SK-N-SH (cell line): ENCODE measurements around the gene TMCC3. TPM values are rescaled to one million over a fixed set of nuclear protein-coding genes. Genes with fewer than 3 reads are reported as not detected.

ENCODE experiments used
- CTCF ChIA-PET: fragments of 300-600, 350-600 bp; formaldehyde crosslinking; extraction: SDS; loops from one replicate; lab custom pipeline; 2021; lab: Yijun Ruan, JAX
- POLR2A ChIA-PET: fragments of 350-600 bp; sonication (Branson Sonifier 250); formaldehyde crosslinking; extraction: SDS; loops from one replicate; lab custom pipeline; 2020; ENCODE audit warnings: antibody characterized with exemption, inconsistent platforms; lab: Yijun Ruan, JAX
- DNase-seq: peaks from one replicate; pipeline ENCODE4 v3.0.0; 2012
- H2AFZ ChIP-seq: fragments of 200-600 bp; sonication (generic); 2 replicates; pipeline ENCODE4 v1.8.1; 2016; ENCODE audit warnings: antibody characterized with exemption, mild to moderate bottlenecking, low read depth
- H3F3A ChIP-seq: fragments of 200-600 bp; sonication (generic); replicated peaks from 2 replicates; pipeline ENCODE3; 2016; ENCODE audit warnings: antibody characterized with exemption, mild to moderate bottlenecking; ENCODE audit not compliant: insufficient read depth
- H3K27ac ChIP-seq, 2 experiments: fragments of 200-500 bp in 1 of 2; fragments of 200-600 bp in 1 of 2; sonication (Bioruptor generic) in 1 of 2; sonication (generic), shearing (Covaris generic) in 1 of 2; 2 replicates each; pipeline versions ENCODE4 v1.5.1 to v1.6.1; 2014 to 2016; ENCODE audit warnings: low read depth in 2 of 2, inconsistent platforms in 1 of 2, low read length in 1 of 2, mild to moderate bottlenecking in 1 of 2, mixed read lengths in 1 of 2
- H3K27me3 ChIP-seq: fragments of 200-600 bp; sonication (generic), shearing (Covaris generic); 2 replicates; pipeline ENCODE4 v1.6.1; 2016; ENCODE audit warnings: mixed run types; ENCODE audit not compliant: insufficient read depth
- H3K36me3 ChIP-seq, 2 experiments: fragments of 200-500 bp in 1 of 2; fragments of 200-600 bp in 1 of 2; sonication (Bioruptor generic) in 1 of 2; sonication (generic) in 1 of 2; replicated peaks in 1 of 2; 2 replicates each; pipeline versions ENCODE3 to v1.5.1; 2014 to 2016; ENCODE audit warnings: low read length in 1 of 2, mild to moderate bottlenecking in 1 of 2; ENCODE audit not compliant: insufficient read depth in 2 of 2, control insufficient read depth in 1 of 2
- H3K4me1 ChIP-seq, 2 experiments: fragments of 200-500 bp in 1 of 2; fragments of 200-600 bp in 1 of 2; sonication (Bioruptor generic) in 1 of 2; sonication (generic), shearing (Covaris generic) in 1 of 2; 2 replicates each; pipeline versions ENCODE4 v1.5.1 to v1.6.1; 2014 to 2016; ENCODE audit warnings: low read depth in 1 of 2, low read length in 1 of 2, mixed run types in 1 of 2; ENCODE audit not compliant: insufficient read depth in 2 of 2, control insufficient read depth in 1 of 2
- H3K4me2 ChIP-seq: fragments of 200-600 bp; sonication (generic), shearing (Covaris generic); 2 replicates; pipeline ENCODE4 v1.6.1; 2017; ENCODE audit warnings: mixed run types
- H3K4me3 ChIP-seq, 2 experiments: fragments of 200-500 bp in 1 of 2; fragments of 200-600 bp in 1 of 2; sonication (Bioruptor generic) in 1 of 2; sonication (generic), shearing (Covaris generic) in 1 of 2; 2 replicates each; pipeline versions ENCODE4 v1.5.1 to v1.8.1; 2014 to 2016; ENCODE audit warnings: low read depth in 2 of 2, inconsistent platforms in 1 of 2, low read length in 1 of 2, mild to moderate bottlenecking in 1 of 2, mixed read lengths in 1 of 2, moderate library complexity in 1 of 2
- H3K79me2 ChIP-seq: fragments of 200-600 bp; sonication (generic); 2 replicates; pipeline ENCODE4 v1.8.1; 2017; ENCODE audit warnings: mild to moderate bottlenecking; ENCODE audit not compliant: insufficient read depth
- H3K9ac ChIP-seq: fragments of 200-600 bp; sonication (generic); 2 replicates; pipeline ENCODE4 v1.6.1; 2017; ENCODE audit warnings: mixed run types
- H3K9me2 ChIP-seq: fragments of 200-600 bp; sonication (generic); 2 replicates; pipeline ENCODE4 v1.6.1; 2017; ENCODE audit warnings: mixed run types
- H3K9me3 ChIP-seq: fragments of 200-600 bp; sonication (generic); 2 replicates; pipeline ENCODE4 v1.6.1; 2017; ENCODE audit warnings: mixed run types, mild to moderate bottlenecking, moderate library complexity
- H4K20me1 ChIP-seq: fragments of 200-600 bp; sonication (generic); 2 replicates; pipeline ENCODE4 v1.6.1; 2017; ENCODE audit warnings: mild to moderate bottlenecking, mixed run types; ENCODE audit not compliant: insufficient read depth
- CHD2 ChIP-seq: fragments of 150-350 bp; IDR thresholded peaks from 2 replicates; pipeline ENCODE4 v1.6.1; 2018; ENCODE audit warnings: low read length; ENCODE audit not compliant: partially characterized antibody
- ELF1 ChIP-seq: IDR thresholded peaks from 2 replicates; pipeline ENCODE4 v1.4.0; 2012
- EP300 ChIP-seq, 2 experiments: IDR thresholded peaks; 2 replicates each; pipeline versions ENCODE4 v1.4.0 to v1.6.1; 2012; ENCODE audit warnings: borderline replicate concordance in 1 of 2, low read depth in 1 of 2, low read length in 1 of 2
- EZH2phosphoT487 ChIP-seq: fragments of 200-600 bp; sonication (generic); IDR thresholded peaks from 2 replicates; pipeline ENCODE4 v1.6.1; 2017; ENCODE audit warnings: low read depth, mixed run types, mild to moderate bottlenecking, antibody characterized with exemption, moderate library complexity, borderline replicate concordance
- FOXM1 ChIP-seq: IDR thresholded peaks from 2 replicates; pipeline ENCODE4 v1.4.0; 2012; ENCODE audit warnings: low read depth, mild to moderate bottlenecking
- GATA2 ChIP-seq: sonication (generic); formaldehyde crosslinking; IDR thresholded peaks from 2 replicates; pipeline ENCODE4 v1.5.0; 2020; ENCODE audit warnings: mild to moderate bottlenecking, missing genetic modification reagents
- JUND ChIP-seq: IDR thresholded peaks from 2 replicates; pipeline ENCODE4 v1.4.0; 2012
- MEF2A ChIP-seq: IDR thresholded peaks from 2 replicates; pipeline ENCODE4 v1.4.0; 2012; ENCODE audit warnings: low read depth, borderline replicate concordance
- NRF1 ChIP-seq: IDR thresholded peaks from 2 replicates; pipeline ENCODE4 v1.6.1; 2012; ENCODE audit warnings: low read depth, mild to moderate bottlenecking, low read length
- POLR2AphosphoS5 ChIP-seq: IDR thresholded peaks from 2 replicates; pipeline ENCODE4 v1.6.1; 2012; ENCODE audit warnings: low read depth, low read length
- RCOR1 ChIP-seq: fragments of 150-350 bp; IDR thresholded peaks from 2 replicates; pipeline ENCODE4 v1.6.1; 2017; ENCODE audit warnings: antibody characterized with exemption, low read length
- RXRA ChIP-seq: IDR thresholded peaks from 2 replicates; pipeline ENCODE4 v1.4.0; 2012; ENCODE audit warnings: low read depth, mild to moderate bottlenecking, borderline replicate concordance
- TEAD4 ChIP-seq: IDR thresholded peaks from 2 replicates; pipeline ENCODE4 v1.4.0; 2012; ENCODE audit warnings: mild to moderate bottlenecking, borderline replicate concordance; ENCODE audit not compliant: insufficient read depth
- WGBS: methylation state at CpG from one replicate; pipeline ENCODE4 v1.1.6; 2017; ENCODE audit warnings: low lambda C conversion rate; 5-methylcytosine and 5-hydroxymethylcytosine counted together
- polyA plus RNA-seq, 3 experiments: library from polyadenylated mRNA; depleted of rRNA; stranded (reverse); fragments of >200 nt; gene quantifications; 2 replicates each; pipeline ENCODE4 v1.2.3, GENCODE V29; 2012
- TF ChIP-seq, protein P1 (sequence below): IDR thresholded peaks from 2 replicates; pipeline ENCODE4; 2012
- TF ChIP-seq, protein P2 (sequence below): IDR thresholded peaks from 2 replicates; pipeline ENCODE4 v1.6.1; 2012; ENCODE audit warnings: mild to moderate bottlenecking, low read depth, low read length, moderate library complexity
- TF ChIP-seq, protein P3 (sequence below): IDR thresholded peaks from 2 replicates; pipeline ENCODE4 v1.4.0; 2012; ENCODE audit warnings: low read depth, borderline replicate concordance
- TF ChIP-seq, protein P4 (sequence below): fragments of 150-350 bp; IDR thresholded peaks from 2 replicates; pipeline ENCODE4 v1.6.1; 2016; ENCODE audit warnings: mild to moderate bottlenecking, low read depth, low read length

The TMCC3 gene
- polyA plus RNA-seq, 1 of the 3 experiments (the other 2 are of a cell fraction) = 0.53 TPM

DNA sequence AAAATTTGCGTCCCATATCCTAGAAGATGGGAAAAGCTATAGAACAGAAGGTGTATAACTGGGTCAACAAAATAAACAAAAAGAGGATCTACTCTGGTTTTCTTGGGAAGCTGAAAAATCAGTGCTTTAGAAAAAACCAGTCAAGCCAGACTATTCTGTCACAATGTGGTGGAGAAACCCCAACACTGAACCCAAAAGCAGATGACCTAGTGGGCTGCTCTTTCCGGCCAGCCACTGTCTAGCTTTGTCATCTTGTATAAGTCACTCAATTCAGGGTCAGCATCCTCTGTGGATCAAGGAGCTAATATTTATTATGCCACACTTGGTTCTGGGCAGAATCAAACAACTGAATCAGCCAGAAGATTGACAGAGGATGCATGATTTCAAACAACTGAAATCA is 26.6 kb upstream of the TMCC3 start:
- ChIA-PET CTCF (no interaction called here), POLR2A (no interaction called here)
- Histone ChIP-seq H4K20me1 (no peaks in the 10 kb centered on the region), H3K4me2 (no peak overlapping the region), H3K36me3 (no peaks in the 10 kb centered on the region), H3K27me3 (no peaks in the 10 kb centered on the region), H3K27ac (no peak overlapping the region), H3K79me2 (no peaks in the 10 kb centered on the region), H3K4me1 (no peaks in the 10 kb centered on the region; a peak in 1 of 4 replicates), H3K4me3 (no peak overlapping the region), H3K9me3 (no peaks in the 10 kb centered on the region), H2AFZ (no peak overlapping the region), H3K9ac (no peak overlapping the region), H3K9me2 (no peaks in the 10 kb centered on the region), H3F3A (no peaks in the 10 kb centered on the region)
- TF ChIP-seq CHD2 (no peak), MEF2A (no peak), JUND (no peak), NRF1 (no peak), RXRA (no peak), FOXM1 (no peak), EZH2phosphoT487 (no peak), EP300 (IDR thresholded peaks at IDR 0.05; ENCODE audit: borderline replicate concordance in 1 of 2, low read depth in 1 of 2, low read length in 1 of 2) (no peak), ELF1 (no peak), GATA2 (CRISPR knock-in tag) (no peak), RCOR1 (no peak), TEAD4 (no peak), POLR2AphosphoS5 (no peak)
- TF ChIP-seq, protein P1, sequence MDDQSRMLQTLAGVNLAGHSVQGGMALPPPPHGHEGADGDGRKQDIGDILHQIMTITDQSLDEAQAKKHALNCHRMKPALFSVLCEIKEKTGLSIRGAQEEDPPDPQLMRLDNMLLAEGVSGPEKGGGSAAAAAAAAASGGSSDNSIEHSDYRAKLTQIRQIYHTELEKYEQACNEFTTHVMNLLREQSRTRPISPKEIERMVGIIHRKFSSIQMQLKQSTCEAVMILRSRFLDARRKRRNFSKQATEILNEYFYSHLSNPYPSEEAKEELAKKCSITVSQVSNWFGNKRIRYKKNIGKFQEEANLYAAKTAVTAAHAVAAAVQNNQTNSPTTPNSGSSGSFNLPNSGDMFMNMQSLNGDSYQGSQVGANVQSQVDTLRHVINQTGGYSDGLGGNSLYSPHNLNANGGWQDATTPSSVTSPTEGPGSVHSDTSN = no peak
- TF ChIP-seq, protein P2, sequence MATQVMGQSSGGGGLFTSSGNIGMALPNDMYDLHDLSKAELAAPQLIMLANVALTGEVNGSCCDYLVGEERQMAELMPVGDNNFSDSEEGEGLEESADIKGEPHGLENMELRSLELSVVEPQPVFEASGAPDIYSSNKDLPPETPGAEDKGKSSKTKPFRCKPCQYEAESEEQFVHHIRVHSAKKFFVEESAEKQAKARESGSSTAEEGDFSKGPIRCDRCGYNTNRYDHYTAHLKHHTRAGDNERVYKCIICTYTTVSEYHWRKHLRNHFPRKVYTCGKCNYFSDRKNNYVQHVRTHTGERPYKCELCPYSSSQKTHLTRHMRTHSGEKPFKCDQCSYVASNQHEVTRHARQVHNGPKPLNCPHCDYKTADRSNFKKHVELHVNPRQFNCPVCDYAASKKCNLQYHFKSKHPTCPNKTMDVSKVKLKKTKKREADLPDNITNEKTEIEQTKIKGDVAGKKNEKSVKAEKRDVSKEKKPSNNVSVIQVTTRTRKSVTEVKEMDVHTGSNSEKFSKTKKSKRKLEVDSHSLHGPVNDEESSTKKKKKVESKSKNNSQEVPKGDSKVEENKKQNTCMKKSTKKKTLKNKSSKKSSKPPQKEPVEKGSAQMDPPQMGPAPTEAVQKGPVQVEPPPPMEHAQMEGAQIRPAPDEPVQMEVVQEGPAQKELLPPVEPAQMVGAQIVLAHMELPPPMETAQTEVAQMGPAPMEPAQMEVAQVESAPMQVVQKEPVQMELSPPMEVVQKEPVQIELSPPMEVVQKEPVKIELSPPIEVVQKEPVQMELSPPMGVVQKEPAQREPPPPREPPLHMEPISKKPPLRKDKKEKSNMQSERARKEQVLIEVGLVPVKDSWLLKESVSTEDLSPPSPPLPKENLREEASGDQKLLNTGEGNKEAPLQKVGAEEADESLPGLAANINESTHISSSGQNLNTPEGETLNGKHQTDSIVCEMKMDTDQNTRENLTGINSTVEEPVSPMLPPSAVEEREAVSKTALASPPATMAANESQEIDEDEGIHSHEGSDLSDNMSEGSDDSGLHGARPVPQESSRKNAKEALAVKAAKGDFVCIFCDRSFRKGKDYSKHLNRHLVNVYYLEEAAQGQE = no peak
- TF ChIP-seq, protein P3, sequence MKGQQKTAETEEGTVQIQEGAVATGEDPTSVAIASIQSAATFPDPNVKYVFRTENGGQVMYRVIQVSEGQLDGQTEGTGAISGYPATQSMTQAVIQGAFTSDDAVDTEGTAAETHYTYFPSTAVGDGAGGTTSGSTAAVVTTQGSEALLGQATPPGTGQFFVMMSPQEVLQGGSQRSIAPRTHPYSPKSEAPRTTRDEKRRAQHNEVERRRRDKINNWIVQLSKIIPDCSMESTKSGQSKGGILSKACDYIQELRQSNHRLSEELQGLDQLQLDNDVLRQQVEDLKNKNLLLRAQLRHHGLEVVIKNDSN = no peak
- TF ChIP-seq, protein P4, sequence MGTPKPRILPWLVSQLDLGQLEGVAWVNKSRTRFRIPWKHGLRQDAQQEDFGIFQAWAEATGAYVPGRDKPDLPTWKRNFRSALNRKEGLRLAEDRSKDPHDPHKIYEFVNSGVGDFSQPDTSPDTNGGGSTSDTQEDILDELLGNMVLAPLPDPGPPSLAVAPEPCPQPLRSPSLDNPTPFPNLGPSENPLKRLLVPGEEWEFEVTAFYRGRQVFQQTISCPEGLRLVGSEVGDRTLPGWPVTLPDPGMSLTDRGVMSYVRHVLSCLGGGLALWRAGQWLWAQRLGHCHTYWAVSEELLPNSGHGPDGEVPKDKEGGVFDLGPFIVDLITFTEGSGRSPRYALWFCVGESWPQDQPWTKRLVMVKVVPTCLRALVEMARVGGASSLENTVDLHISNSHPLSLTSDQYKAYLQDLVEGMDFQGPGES = no peak
- WGBS = 58% methylated on average over 1 of the region's 2 CpGs
- DNase-seq = no peak
